ENCODE results near the gene EPN2.

The EPN2 gene

DNA sequence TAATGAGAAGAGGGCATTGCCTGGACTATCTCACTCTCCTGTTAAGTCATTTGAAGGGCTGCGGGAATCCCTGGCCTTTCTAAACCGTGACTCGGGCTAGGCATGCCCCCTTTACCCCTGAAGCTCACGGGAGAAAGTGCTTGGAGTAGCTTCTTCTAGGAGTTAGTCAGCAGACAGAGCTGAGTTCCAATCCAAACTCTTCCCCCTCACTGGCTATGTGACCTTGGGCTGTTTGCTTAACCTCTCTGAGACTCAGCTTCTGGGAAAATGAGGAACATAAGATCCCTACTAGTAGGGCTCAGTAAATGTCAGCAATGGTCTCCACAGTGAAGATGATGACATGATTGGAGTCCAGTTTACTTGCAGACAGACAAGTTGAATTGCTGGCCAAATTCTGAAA, 131.1 kb downstream of the EPN2 start:
- H3K4me1 ChIP-seq (ENCODE audit: control insufficient read depth, insufficient read depth, low read length) = peaks cover 4% of the 10 kb centered on the region
- no peaks in the 10 kb centered on the region for H3K27me3 ChIP-seq (ENCODE audit: control insufficient read depth in 1 of 2, insufficient read depth in 2 of 2, low read length in 2 of 2)
- H3K4me3 ChIP-seq (ENCODE audit: low read length in 2 of 2) = no peak overlapping the region
- no peaks in the 10 kb centered on the region for H3K9me3 ChIP-seq (ENCODE audit: control insufficient read depth in 2 of 2, low read length in 2 of 2)
- H3K27ac ChIP-seq (ENCODE audit: low read length) = no peak overlapping the region
- H3K36me3 ChIP-seq (ENCODE audit: control insufficient read depth in 2 of 2, insufficient read depth in 2 of 2, low read length in 2 of 2) = no peaks in the 10 kb centered on the region
- H3K9ac ChIP-seq (ENCODE audit: low read length in 2 of 2) = no peak overlapping the region

DNA sequence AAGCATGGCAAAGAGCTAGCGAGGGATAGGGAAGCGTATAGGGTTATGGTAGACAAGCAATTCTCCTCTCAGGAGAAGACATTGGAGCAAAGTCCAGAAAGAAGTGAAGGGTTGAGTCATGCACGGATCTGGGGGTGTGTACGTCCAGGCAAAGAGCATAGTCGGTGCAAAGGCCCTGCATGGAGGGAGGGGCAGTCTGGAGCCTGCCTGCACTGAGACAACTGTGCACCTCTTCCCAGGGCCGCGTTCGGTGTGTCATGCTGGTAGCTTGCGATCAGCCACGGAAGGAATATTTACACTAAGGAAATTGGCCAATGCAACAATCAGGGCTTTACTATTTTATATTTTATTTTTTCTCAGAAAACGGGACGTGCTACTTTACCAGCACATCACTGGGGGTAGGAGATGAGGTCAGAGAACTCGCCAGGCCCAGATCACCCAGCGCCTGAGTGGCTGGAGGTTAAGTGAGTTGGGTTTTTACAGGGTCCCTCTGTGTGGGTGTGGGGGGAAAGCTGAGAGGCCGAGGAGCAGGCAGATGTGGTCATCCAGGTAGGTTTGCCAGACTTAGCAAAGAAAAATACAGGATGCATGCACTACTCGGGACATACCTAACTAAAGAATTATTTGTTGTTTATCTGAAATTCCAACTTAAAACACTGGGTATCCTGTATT, 132.1 kb downstream of the EPN2 start:
- Histone ChIP-seq H3K4me1 (ENCODE audit: control insufficient read depth, insufficient read depth, low read length) (peaks cover 2% of the 10 kb centered on the region), H3K36me3 (ENCODE audit: control insufficient read depth in 2 of 2, insufficient read depth in 2 of 2, low read length in 2 of 2) (no peaks in the 10 kb centered on the region), H3K9me3 (ENCODE audit: control insufficient read depth in 2 of 2, low read length in 2 of 2) (no peaks in the 10 kb centered on the region), H3K4me3 (ENCODE audit: low read length in 2 of 2) (no peak overlapping the region), H3K27ac (ENCODE audit: low read length) (no peak overlapping the region), H3K9ac (ENCODE audit: low read length in 2 of 2) (no peak overlapping the region), H3K27me3 (ENCODE audit: control insufficient read depth in 1 of 2, insufficient read depth in 2 of 2, low read length in 2 of 2) (no peaks in the 10 kb centered on the region)

DNA sequence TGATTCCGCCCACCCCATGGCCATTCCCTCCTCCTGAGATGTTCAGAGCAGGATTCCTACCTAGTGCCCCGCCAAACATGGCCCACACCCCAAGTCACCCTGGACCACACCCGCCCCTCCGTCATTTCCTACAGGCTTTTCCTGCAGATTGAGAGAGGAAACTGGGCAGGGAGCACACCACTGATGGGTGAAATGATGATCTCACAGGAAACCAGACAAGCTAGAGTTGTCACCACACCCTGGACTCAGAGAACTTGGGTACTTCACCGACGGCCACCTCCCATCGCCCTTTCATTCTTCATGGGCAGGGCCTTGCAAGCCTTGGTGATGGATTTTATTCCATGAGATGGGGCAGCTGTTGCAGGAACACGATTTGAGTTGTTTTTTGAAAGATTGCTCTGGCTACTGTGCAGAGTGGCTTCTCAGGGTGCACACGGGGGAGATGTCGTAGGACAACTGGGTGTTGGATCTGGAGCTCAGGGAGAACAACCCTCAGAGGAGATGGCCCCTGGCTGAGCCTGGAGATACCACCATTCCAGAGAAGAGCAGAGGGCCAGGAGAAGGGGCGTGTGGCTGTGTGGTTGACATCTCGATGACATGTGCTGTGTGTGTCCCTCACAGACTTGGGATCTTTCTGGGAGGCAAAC, 132.8 kb downstream of the EPN2 start:
- no peaks in the 10 kb centered on the region for H3K27me3 ChIP-seq (ENCODE audit: control insufficient read depth in 1 of 2, insufficient read depth in 2 of 2, low read length in 2 of 2)
- H3K27ac ChIP-seq (ENCODE audit: low read length) = no peak overlapping the region
- no peaks in the 10 kb centered on the region for H3K36me3 ChIP-seq (ENCODE audit: control insufficient read depth in 2 of 2, insufficient read depth in 2 of 2, low read length in 2 of 2)
- no peaks in the 10 kb centered on the region for H3K9me3 ChIP-seq (ENCODE audit: control insufficient read depth in 2 of 2, low read length in 2 of 2)
- peaks cover 2% of the 10 kb centered on the region for H3K4me1 ChIP-seq (ENCODE audit: control insufficient read depth, insufficient read depth, low read length)
- H3K4me3 ChIP-seq (ENCODE audit: low read length in 2 of 2) = no peak overlapping the region
- H3K9ac ChIP-seq (ENCODE audit: low read length in 2 of 2) = no peak overlapping the region

DNA sequence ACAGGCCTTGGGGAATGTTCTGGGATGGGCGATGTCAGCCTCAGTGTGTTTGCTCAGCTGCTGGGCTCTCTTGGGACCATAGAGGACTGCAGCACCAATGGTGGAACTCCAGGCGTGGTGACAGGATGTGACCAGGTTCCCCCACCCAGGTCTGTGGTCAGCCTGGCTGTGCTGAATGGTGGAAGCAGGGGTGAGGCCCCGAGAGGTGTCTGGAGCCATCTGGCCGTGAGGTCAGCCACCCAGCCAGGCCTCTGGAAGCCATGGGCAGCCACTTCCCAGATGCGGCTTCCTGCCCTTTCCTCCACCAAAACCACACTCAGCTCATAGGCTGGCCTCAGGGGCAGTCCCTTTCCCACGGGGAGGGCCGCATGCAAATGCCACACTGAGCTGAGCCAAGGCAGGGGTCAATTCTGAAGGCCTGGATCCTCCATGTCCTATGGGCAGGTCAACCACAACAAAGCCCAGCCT, 133.4 kb downstream of the EPN2 start:
- Histone ChIP-seq H3K27me3 (ENCODE audit: control insufficient read depth in 1 of 2, insufficient read depth in 2 of 2, low read length in 2 of 2) (no peaks in the 10 kb centered on the region), H3K27ac (ENCODE audit: low read length) (no peak overlapping the region), H3K36me3 (ENCODE audit: control insufficient read depth in 2 of 2, insufficient read depth in 2 of 2, low read length in 2 of 2) (no peaks in the 10 kb centered on the region), H3K4me3 (ENCODE audit: low read length in 2 of 2) (no peak overlapping the region), H3K9ac (ENCODE audit: low read length in 2 of 2) (no peak overlapping the region), H3K4me1 (ENCODE audit: control insufficient read depth, insufficient read depth, low read length) (peaks cover 2% of the 10 kb centered on the region), H3K9me3 (ENCODE audit: control insufficient read depth in 2 of 2, low read length in 2 of 2) (no peaks in the 10 kb centered on the region)

DNA sequence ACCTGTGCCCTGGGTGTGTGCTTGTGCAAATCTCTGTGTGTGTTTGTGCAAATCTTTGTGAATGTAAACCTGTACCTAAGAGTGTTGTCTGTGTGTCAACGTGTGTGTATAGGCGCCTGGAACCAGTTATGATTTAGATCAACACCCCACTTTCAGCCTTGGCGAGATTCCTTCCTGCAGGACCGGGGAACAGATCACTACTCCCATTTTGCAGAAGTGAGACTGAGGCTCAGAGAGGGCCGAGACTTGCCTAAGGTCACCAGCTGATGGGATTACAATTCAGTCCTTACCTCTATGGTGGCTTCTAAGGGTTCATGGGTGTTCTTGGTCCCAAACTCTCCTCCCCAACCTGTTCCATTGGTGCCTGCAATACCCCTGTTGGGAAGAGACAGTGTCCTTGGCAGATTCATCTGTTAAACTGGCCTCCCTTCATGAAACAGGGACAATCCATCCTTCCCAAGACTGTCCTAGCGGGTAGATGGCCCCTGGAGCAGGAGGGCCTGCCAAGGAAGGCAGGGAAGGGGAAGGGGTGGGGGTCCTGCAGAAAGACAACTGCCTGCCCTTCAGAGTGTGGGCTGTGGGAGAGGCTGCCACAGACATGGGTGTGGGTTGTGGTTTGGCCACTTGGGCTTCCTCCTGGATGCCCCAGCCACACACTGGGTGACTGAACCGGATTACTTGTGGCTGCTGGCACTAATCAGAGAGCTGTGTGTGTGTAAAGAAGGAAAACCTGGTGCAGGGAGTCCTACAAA, 134.3 kb downstream of the EPN2 start:
- Histone ChIP-seq H3K9me3 (ENCODE audit: control insufficient read depth in 2 of 2, low read length in 2 of 2) (no peaks in the 10 kb centered on the region), H3K9ac (ENCODE audit: low read length in 2 of 2) (no peak overlapping the region), H3K4me3 (ENCODE audit: low read length in 2 of 2) (no peak overlapping the region), H3K4me1 (ENCODE audit: control insufficient read depth, insufficient read depth, low read length) (peaks cover 2% of the 10 kb centered on the region), H3K27me3 (ENCODE audit: control insufficient read depth in 1 of 2, insufficient read depth in 2 of 2, low read length in 2 of 2) (no peaks in the 10 kb centered on the region), H3K27ac (ENCODE audit: low read length) (no peak overlapping the region), H3K36me3 (ENCODE audit: control insufficient read depth in 2 of 2, insufficient read depth in 2 of 2, low read length in 2 of 2) (no peaks in the 10 kb centered on the region)

DNA sequence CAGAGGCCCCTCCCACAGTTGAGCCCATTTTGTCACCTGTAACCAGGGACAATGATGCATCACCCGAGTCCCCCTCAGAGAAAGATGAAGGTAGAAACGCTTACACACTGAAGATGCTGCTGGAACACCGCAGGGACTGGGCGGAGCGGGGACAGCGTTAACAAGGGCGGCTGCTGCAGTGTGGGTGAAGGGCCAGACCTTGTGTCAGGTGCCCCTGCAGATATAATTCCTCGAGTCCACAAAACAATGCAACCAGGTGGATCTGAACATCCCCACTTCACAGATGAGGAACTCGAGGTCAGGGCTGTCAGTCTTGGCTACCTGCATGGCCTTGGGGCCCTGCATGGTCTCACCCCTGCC, 134.8 kb downstream of the EPN2 start:
- H3K4me1 ChIP-seq (ENCODE audit: control insufficient read depth, insufficient read depth, low read length) = peaks cover 5% of the 10 kb centered on the region
- no peaks in the 10 kb centered on the region for H3K27me3 ChIP-seq (ENCODE audit: control insufficient read depth in 1 of 2, insufficient read depth in 2 of 2, low read length in 2 of 2)
- no peak overlapping the region for H3K9ac ChIP-seq (ENCODE audit: low read length in 2 of 2)
- H3K27ac ChIP-seq (ENCODE audit: low read length) = no peak overlapping the region
- no peak overlapping the region for H3K4me3 ChIP-seq (ENCODE audit: low read length in 2 of 2)
- no peaks in the 10 kb centered on the region for H3K36me3 ChIP-seq (ENCODE audit: control insufficient read depth in 2 of 2, insufficient read depth in 2 of 2, low read length in 2 of 2)
- H3K9me3 ChIP-seq (ENCODE audit: control insufficient read depth in 2 of 2, low read length in 2 of 2) = no peaks in the 10 kb centered on the region

DNA sequence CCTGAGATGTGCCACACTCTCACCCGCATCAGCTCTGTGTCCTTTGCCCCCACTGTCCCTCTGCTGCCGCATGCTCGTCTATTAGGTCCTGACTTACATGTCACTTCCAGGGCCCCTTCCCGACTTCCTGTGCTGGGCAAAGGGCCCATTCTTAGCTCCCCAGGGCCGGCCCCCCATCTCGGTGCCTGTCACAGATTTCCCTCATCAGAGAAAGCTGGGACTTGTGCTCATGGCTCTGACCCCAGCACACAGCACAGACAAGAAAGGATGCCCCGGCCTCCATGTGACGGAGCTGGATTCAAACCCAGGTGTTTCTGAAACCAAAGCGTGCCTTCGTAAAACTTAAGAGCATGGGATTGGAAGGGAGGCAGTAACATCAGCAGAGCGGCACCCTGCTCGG, 135.3 kb downstream of the EPN2 start:
- Histone ChIP-seq H3K27ac (ENCODE audit: low read length) (no peak overlapping the region), H3K36me3 (ENCODE audit: control insufficient read depth in 2 of 2, insufficient read depth in 2 of 2, low read length in 2 of 2) (no peaks in the 10 kb centered on the region), H3K4me3 (ENCODE audit: low read length in 2 of 2) (no peak overlapping the region), H3K9me3 (ENCODE audit: control insufficient read depth in 2 of 2, low read length in 2 of 2) (no peaks in the 10 kb centered on the region), H3K27me3 (ENCODE audit: control insufficient read depth in 1 of 2, insufficient read depth in 2 of 2, low read length in 2 of 2) (no peaks in the 10 kb centered on the region), H3K9ac (ENCODE audit: low read length in 2 of 2) (no peak overlapping the region), H3K4me1 (ENCODE audit: control insufficient read depth, insufficient read depth, low read length) (peaks cover 8% of the 10 kb centered on the region)

DNA sequence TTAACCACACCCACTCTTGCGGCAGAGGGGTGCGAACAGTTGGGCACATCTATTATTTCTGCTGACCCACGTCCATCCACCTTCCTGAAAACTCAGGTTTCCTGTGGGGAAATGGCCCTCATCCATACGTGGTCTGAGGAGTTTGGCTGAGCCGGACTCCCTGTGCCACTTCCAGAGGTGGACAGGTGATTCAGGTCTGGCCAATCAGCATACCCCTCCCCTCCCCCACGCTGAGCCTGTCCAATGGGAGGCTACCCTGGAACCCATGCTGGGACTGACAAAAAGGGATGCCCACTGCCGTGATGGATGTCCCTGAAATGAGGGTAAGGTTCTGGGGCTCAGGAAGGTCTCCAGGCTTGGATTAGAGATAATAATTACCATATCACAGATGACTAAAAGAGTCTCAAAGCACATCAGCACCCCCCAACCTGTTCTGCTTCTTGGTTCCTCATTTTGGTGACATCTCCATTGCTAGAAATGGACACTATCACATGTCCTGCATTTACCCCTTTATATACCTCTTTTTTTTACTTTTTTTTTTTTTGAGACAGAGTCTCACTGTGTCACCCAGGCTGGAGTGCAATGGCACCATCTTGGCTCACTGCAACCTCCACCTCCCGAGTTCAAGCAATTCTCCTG, 135.8 kb downstream of the EPN2 start:
- Histone ChIP-seq H3K4me3 (ENCODE audit: low read length in 2 of 2) (no peak overlapping the region), H3K27ac (ENCODE audit: low read length) (no peak overlapping the region), H3K9me3 (ENCODE audit: control insufficient read depth in 2 of 2, low read length in 2 of 2) (no peaks in the 10 kb centered on the region), H3K9ac (ENCODE audit: low read length in 2 of 2) (no peak overlapping the region), H3K4me1 (ENCODE audit: control insufficient read depth, insufficient read depth, low read length) (peaks cover 8% of the 10 kb centered on the region), H3K36me3 (ENCODE audit: control insufficient read depth in 2 of 2, insufficient read depth in 2 of 2, low read length in 2 of 2) (no peaks in the 10 kb centered on the region), H3K27me3 (ENCODE audit: control insufficient read depth in 1 of 2, insufficient read depth in 2 of 2, low read length in 2 of 2) (no peaks in the 10 kb centered on the region)

DNA sequence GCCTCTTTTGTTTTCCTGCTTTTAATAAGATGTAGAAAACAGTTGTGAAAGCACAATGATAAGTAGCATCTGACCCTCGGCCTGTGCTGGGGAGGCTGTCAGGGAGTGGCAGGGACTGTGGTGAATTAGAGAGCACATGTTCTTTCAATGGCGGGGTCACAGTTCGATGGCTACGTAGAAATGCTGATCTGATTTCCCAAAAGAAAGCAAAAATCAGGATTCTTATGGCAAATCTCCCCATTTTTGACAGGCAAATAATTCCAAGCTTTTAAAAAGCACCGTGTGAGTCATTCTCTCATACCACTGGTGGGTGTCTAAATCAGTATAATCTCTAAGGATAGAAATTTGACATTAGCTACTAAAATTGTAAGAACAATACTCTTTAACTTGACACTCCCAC, 137.0 kb downstream of the EPN2 start:
- Histone ChIP-seq H3K4me3 (ENCODE audit: low read length in 2 of 2) (no peak overlapping the region), H3K36me3 (ENCODE audit: control insufficient read depth in 2 of 2, insufficient read depth in 2 of 2, low read length in 2 of 2) (no peaks in the 10 kb centered on the region), H3K27me3 (ENCODE audit: control insufficient read depth in 1 of 2, insufficient read depth in 2 of 2, low read length in 2 of 2) (no peaks in the 10 kb centered on the region), H3K9ac (ENCODE audit: low read length in 2 of 2) (no peak overlapping the region), H3K9me3 (ENCODE audit: control insufficient read depth in 2 of 2, low read length in 2 of 2) (no peaks in the 10 kb centered on the region), H3K4me1 (ENCODE audit: control insufficient read depth, insufficient read depth, low read length) (peaks cover 13% of the 10 kb centered on the region), H3K27ac (ENCODE audit: low read length) (no peak overlapping the region)

- Histone ChIP-seq H3K4me1 (ENCODE audit: control insufficient read depth, insufficient read depth, low read length) (peaks cover 17% of the 10 kb centered on the region), H3K9me3 (ENCODE audit: control insufficient read depth in 2 of 2, low read length in 2 of 2) (no peaks in the 10 kb centered on the region), H3K4me3 (ENCODE audit: low read length in 2 of 2) (no peak overlapping the region), H3K9ac (ENCODE audit: low read length in 2 of 2) (no peak overlapping the region), H3K27ac (ENCODE audit: low read length) (no peak overlapping the region), H3K27me3 (ENCODE audit: control insufficient read depth in 1 of 2, insufficient read depth in 2 of 2, low read length in 2 of 2) (no peaks in the 10 kb centered on the region), H3K36me3 (ENCODE audit: control insufficient read depth in 2 of 2, insufficient read depth in 2 of 2, low read length in 2 of 2) (peaks cover 10 to 14% of the 10 kb centered on the region in 2 donors)
Measured at GRCh38 chr17:19375732-19376131, 138.6 kb downstream of the EPN2 start.

Measured in stomach smooth muscle (tissue), 2 donors.